ENCODE measurements around the gene RERE.

Gene RERE

GRCh38 chr1:8370046-8370881 lies 447.2 kb downstream of the RERE start:
- no peak overlapping the region for H3K27ac ChIP-seq (ENCODE audit: insufficient read depth, low read depth, low read length, poor library complexity, severe bottlenecking)
- peaks cover 54% of the 10 kb centered on the region for H3K4me1 ChIP-seq (ENCODE audit: control insufficient read depth, insufficient read depth, low read length)
- H3K36me3 ChIP-seq (ENCODE audit: control insufficient read depth, insufficient read depth, low read length), result no peaks in the 10 kb centered on the region
- H3K27me3 ChIP-seq (ENCODE audit: control insufficient read depth, insufficient read depth, low read length, poor library complexity, severe bottlenecking), result no peaks in the 10 kb centered on the region
- no peak overlapping the region for H3K4me3 ChIP-seq (ENCODE audit: insufficient read depth, low read depth, low read length)
- no peaks in the 10 kb centered on the region for H3K9me3 ChIP-seq (ENCODE audit: control insufficient read depth, low read length)
- WGBS, 2 experiments, result 73 to 74% methylated on average over 14 of the region's 14 CpGs

DNA sequence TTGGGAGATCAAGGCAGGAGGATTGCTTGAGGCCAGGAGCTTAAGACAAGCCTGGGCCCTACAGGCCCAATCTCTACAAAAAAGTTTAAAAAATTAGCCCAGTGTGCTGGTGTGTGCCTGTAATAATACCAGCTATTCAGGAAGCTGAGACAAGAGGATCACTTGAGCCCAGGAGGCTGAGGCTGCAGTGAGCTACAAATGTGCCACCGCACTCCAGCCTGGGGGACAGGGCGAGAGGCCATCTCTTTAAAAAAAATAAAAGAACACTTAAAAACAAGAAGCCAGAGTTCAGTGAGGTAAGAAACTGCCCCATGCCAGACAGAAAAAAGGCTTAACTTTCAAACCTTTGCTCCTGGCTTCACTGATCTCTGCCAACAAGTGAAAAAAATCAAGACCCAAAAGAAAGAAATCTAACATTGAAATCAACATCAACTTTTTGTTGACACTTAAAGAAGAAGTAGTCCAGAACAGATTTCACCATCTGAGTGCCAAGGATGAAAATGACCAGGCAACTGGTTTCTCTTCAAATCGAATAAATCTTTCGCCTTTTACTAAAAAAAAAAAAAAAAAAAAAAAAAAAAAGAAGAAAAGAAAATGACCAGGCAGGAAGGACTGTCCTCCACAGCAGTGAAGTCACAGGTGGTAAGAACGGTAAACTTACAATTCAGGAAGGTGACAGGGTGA lies 448.3 kb downstream of the RERE start:
- peaks cover 44% of the 10 kb centered on the region for H3K4me1 ChIP-seq (ENCODE audit: control insufficient read depth, insufficient read depth, low read length)
- 91 to 93% methylated on average over 3 to 5 of the region's 5 CpGs for WGBS, 2 experiments
- no peaks in the 10 kb centered on the region for H3K9me3 ChIP-seq (ENCODE audit: control insufficient read depth, low read length)
- no peaks in the 10 kb centered on the region for H3K36me3 ChIP-seq (ENCODE audit: control insufficient read depth, insufficient read depth, low read length)
- no peak overlapping the region for H3K27ac ChIP-seq (ENCODE audit: insufficient read depth, low read depth, low read length, poor library complexity, severe bottlenecking)
- no peaks in the 10 kb centered on the region for H3K27me3 ChIP-seq (ENCODE audit: control insufficient read depth, insufficient read depth, low read length, poor library complexity, severe bottlenecking)
- H3K4me3 ChIP-seq (ENCODE audit: insufficient read depth, low read depth, low read length), result no peak overlapping the region

DNA sequence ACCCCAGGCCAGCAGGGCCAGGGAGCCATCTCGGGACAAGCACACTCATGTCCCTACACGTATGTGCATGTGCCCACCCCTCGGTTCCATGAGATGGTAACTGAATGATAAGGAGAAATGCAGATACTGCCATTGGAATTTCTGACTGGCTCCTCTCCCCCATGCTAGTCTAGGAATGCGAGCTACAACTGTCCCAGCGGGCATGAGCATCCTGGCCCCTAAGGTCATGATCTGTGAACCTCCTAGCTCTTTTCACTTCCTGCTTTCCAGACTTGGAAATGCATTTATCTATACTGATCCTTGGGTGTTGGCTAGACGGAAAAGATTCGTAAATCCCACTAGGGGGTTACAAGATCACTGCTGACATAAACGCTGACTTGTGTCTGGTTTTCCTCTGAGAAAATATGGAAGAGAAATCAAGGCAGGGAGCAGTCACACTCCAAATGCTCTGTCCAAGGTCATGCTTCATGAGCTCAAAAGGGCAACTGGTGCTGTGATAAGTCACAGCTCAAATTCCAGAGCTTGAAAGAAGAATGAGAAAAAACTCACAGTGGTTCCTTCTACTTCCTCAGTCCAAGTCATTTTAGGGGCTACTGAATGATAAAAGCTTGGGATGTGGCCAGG lies 449.8 kb downstream of the RERE start:
- Histone ChIP-seq H3K27ac (ENCODE audit: insufficient read depth, low read depth, low read length, poor library complexity, severe bottlenecking) (no peak overlapping the region), H3K36me3 (ENCODE audit: control insufficient read depth, insufficient read depth, low read length) (no peaks in the 10 kb centered on the region)

GRCh38 chr1:8365661-8366362 lies 451.6 kb downstream of the RERE start:
- WGBS, 2 experiments, result 95 to 97% methylated on average over 24 of the region's 24 CpGs
- no peaks in the 10 kb centered on the region for H3K27me3 ChIP-seq (ENCODE audit: control insufficient read depth, insufficient read depth, low read length, poor library complexity, severe bottlenecking)
- no peak overlapping the region for H3K4me3 ChIP-seq (ENCODE audit: insufficient read depth, low read depth, low read length)
- H3K4me1 ChIP-seq (ENCODE audit: control insufficient read depth, insufficient read depth, low read length), result peaks cover 12% of the 10 kb centered on the region
- H3K27ac ChIP-seq (ENCODE audit: insufficient read depth, low read depth, low read length, poor library complexity, severe bottlenecking), result no peak overlapping the region
- H3K9me3 ChIP-seq (ENCODE audit: control insufficient read depth, low read length), result no peaks in the 10 kb centered on the region
- peaks cover 13% of the 10 kb centered on the region for H3K36me3 ChIP-seq (ENCODE audit: control insufficient read depth, insufficient read depth, low read length)

More for the DNA sequence above, 449.8 kb downstream of the RERE start:
- Histone ChIP-seq H3K4me3 (ENCODE audit: insufficient read depth, low read depth, low read length) (no peak overlapping the region), H3K4me1 (ENCODE audit: control insufficient read depth, insufficient read depth, low read length) (peaks cover 30% of the 10 kb centered on the region), H3K9me3 (ENCODE audit: control insufficient read depth, low read length) (no peaks in the 10 kb centered on the region), H3K27me3 (ENCODE audit: control insufficient read depth, insufficient read depth, low read length, poor library complexity, severe bottlenecking) (no peaks in the 10 kb centered on the region)
- 92 to 95% methylated on average over 8 of the region's 8 CpGs for WGBS, 2 experiments

- Histone ChIP-seq H3K27me3 (ENCODE audit: control insufficient read depth, insufficient read depth, low read length, poor library complexity, severe bottlenecking) (no peaks in the 10 kb centered on the region), H3K27ac (ENCODE audit: insufficient read depth, low read depth, low read length, poor library complexity, severe bottlenecking) (no peak overlapping the region), H3K36me3 (ENCODE audit: control insufficient read depth, insufficient read depth, low read length) (peaks cover 17% of the 10 kb centered on the region), H3K4me3 (ENCODE audit: insufficient read depth, low read depth, low read length) (no peak overlapping the region), H3K4me1 (ENCODE audit: control insufficient read depth, insufficient read depth, low read length) (peaks cover 3% of the 10 kb centered on the region), H3K9me3 (ENCODE audit: control insufficient read depth, low read length) (no peaks in the 10 kb centered on the region)
- WGBS, 2 experiments, result 95 to 96% methylated on average over 29 of the region's 29 CpGs
Measured at GRCh38 chr1:8364528-8365442, 452.7 kb downstream of the RERE start.

GRCh38 chr1:8363767-8364301 lies 453.6 kb downstream of the RERE start:
- Histone ChIP-seq H3K4me1 (ENCODE audit: control insufficient read depth, insufficient read depth, low read length) (peaks cover 3% of the 10 kb centered on the region), H3K27ac (ENCODE audit: insufficient read depth, low read depth, low read length, poor library complexity, severe bottlenecking) (no peak overlapping the region), H3K27me3 (ENCODE audit: control insufficient read depth, insufficient read depth, low read length, poor library complexity, severe bottlenecking) (no peaks in the 10 kb centered on the region), H3K4me3 (ENCODE audit: insufficient read depth, low read depth, low read length) (no peak overlapping the region), H3K9me3 (ENCODE audit: control insufficient read depth, low read length) (no peaks in the 10 kb centered on the region), H3K36me3 (ENCODE audit: control insufficient read depth, insufficient read depth, low read length) (peaks cover 19% of the 10 kb centered on the region)
- WGBS, 2 experiments, result 92 to 93% methylated on average over 18 of the region's 18 CpGs

DNA sequence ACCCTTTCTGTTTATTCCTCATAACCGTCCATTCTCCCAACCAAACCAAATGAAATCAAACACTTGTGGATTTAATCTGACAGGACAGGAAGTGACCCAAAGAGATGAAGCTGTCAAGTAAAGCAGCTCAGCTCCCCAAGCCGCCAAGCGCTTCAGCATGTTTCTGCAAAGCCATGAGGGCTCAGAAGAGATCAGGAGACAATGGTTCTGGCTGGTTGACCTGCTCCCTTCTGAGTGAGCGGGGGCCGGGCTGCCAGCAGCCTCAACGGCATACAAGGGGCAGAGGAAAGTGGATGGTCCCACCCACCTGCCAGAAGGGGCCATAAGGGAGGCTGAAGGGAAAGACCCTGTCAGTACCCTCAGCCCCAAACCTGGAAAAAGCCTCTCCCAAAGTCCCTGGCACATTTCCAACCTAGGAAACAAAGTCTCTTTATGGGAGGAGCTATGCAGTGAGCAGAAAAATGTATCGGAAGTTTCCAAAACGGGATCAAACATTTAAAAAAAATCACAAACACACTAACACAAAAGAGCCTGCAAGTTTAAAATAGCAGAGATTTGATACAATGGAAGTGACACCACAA lies 454.2 kb downstream of the RERE start:
- peaks cover 3% of the 10 kb centered on the region for H3K4me1 ChIP-seq (ENCODE audit: control insufficient read depth, insufficient read depth, low read length)
- no peaks in the 10 kb centered on the region for H3K9me3 ChIP-seq (ENCODE audit: control insufficient read depth, low read length)
- peaks cover 23% of the 10 kb centered on the region for H3K36me3 ChIP-seq (ENCODE audit: control insufficient read depth, insufficient read depth, low read length)
- WGBS, 2 experiments, result 83 to 89% methylated on average over 8 of the region's 8 CpGs
- H3K27me3 ChIP-seq (ENCODE audit: control insufficient read depth, insufficient read depth, low read length, poor library complexity, severe bottlenecking), result no peaks in the 10 kb centered on the region
- no peak overlapping the region for H3K4me3 ChIP-seq (ENCODE audit: insufficient read depth, low read depth, low read length)
- H3K27ac ChIP-seq (ENCODE audit: insufficient read depth, low read depth, low read length, poor library complexity, severe bottlenecking), result no peak overlapping the region

GRCh38 chr1:8362701-8363101 lies 454.7 kb downstream of the RERE start:
- Histone ChIP-seq H3K27me3 (ENCODE audit: control insufficient read depth, insufficient read depth, low read length, poor library complexity, severe bottlenecking) (no peaks in the 10 kb centered on the region), H3K4me3 (ENCODE audit: insufficient read depth, low read depth, low read length) (no peak overlapping the region), H3K36me3 (ENCODE audit: control insufficient read depth, insufficient read depth, low read length) (peaks cover 29% of the 10 kb centered on the region), H3K27ac (ENCODE audit: insufficient read depth, low read depth, low read length, poor library complexity, severe bottlenecking) (no peak overlapping the region), H3K9me3 (ENCODE audit: control insufficient read depth, low read length) (no peaks in the 10 kb centered on the region), H3K4me1 (ENCODE audit: control insufficient read depth, insufficient read depth, low read length) (peaks cover under 1% of the 10 kb centered on the region)
- WGBS, 2 experiments, result 94 to 96% methylated on average over 13 of the region's 13 CpGs
